GM23338 (cell line): Measurements from ENCODE around the gene CENPS. TPM values are rescaled to one million over a fixed set of nuclear protein-coding genes. Genes with fewer than 3 reads are reported as not detected.

ENCODE experiments used
- ATAC-seq: fragments of 200-7000 bp; cut with Tn5 transposase; 3 replicates; pipeline ENCODE4 v1.9.1; 2020
- DNase-seq: peaks from one replicate; pipeline ENCODE4 v3.0.0-alpha.2; 2015; ENCODE audit warnings: low spot score
- H2AFZ ChIP-seq: fragments of 200-600 bp; sonication (generic); 2 replicates; pipeline ENCODE4 v1.8.0; 2016; ENCODE audit warnings: antibody characterized with exemption, mild to moderate bottlenecking, moderate library complexity
- H3F3A ChIP-seq: fragments of 200-600 bp; sonication (generic); replicated peaks from 2 replicates; pipeline ENCODE4 v1.8.0; 2017; ENCODE audit warnings: antibody characterized with exemption, mixed run types, low read depth
- H3K27ac ChIP-seq: fragments of 200-600 bp; sonication (generic); 2 replicates; pipeline ENCODE4 v1.6.1; 2016; ENCODE audit warnings: low read depth
- H3K27me3 ChIP-seq: fragments of 200-600 bp; sonication (generic); 2 replicates; pipeline ENCODE4 v1.8.0; 2016; ENCODE audit warnings: mild to moderate bottlenecking, mixed run types, moderate library complexity; ENCODE audit not compliant: insufficient read depth
- H3K36me3 ChIP-seq: fragments of 200-600 bp; sonication (generic); 2 replicates; pipeline ENCODE4 v1.8.0; 2016; ENCODE audit warnings: mild to moderate bottlenecking; ENCODE audit not compliant: insufficient read depth
- H3K4me1 ChIP-seq: fragments of 200-600 bp; sonication (generic); 2 replicates; pipeline ENCODE4 v1.8.0; 2016; ENCODE audit warnings: mild to moderate bottlenecking, moderate library complexity; ENCODE audit not compliant: insufficient read depth
- H3K4me2 ChIP-seq: fragments of 200-600 bp; sonication (generic); 2 replicates; pipeline ENCODE4 v1.7.1; 2017; ENCODE audit warnings: mixed run types
- H3K4me3 ChIP-seq: fragments of 200-600 bp; sonication (generic); 2 replicates; pipeline ENCODE4 v1.6.1; 2016; ENCODE audit warnings: mixed run types
- H3K79me2 ChIP-seq: fragments of 200-600 bp; sonication (generic); replicated peaks from 2 replicates; pipeline ENCODE4 v1.8.0; 2017; ENCODE audit warnings: mild to moderate bottlenecking; ENCODE audit not compliant: insufficient read depth
- H3K9me2 ChIP-seq: fragments of 200-600 bp; sonication (generic); 2 replicates; pipeline ENCODE4 v1.8.0; 2017; ENCODE audit not compliant: insufficient read depth
- H4K20me1 ChIP-seq: fragments of 200-600 bp; sonication (generic); replicated peaks from 2 replicates; pipeline ENCODE4 v1.8.0; 2017; ENCODE audit warnings: mild to moderate bottlenecking; ENCODE audit not compliant: insufficient read depth
- H3K27ac Mint-ChIP-seq: 2 replicates; pipeline ENCODE4 v1.8.0; 2020; ENCODE audit warnings: inconsistent platforms, mild to moderate bottlenecking, moderate library complexity, mixed read lengths
- H3K27me3 Mint-ChIP-seq: 3 replicates; pipeline ENCODE4 v1.8.0; 2022; ENCODE audit warnings: low read depth, mild to moderate bottlenecking, moderate library complexity, mixed read lengths, inconsistent platforms; ENCODE audit not compliant: insufficient read depth, poor library complexity
- H3K36me3 Mint-ChIP-seq: 3 replicates; pipeline ENCODE4 v1.8.0; 2021; ENCODE audit warnings: low read depth, mild to moderate bottlenecking, inconsistent platforms, moderate library complexity, mixed read lengths
- H3K4me1 Mint-ChIP-seq: 3 replicates; pipeline ENCODE4 v1.8.0; 2020; ENCODE audit warnings: mild to moderate bottlenecking, inconsistent platforms, mixed read lengths
- H3K4me3 Mint-ChIP-seq: 3 replicates; pipeline ENCODE4 v1.8.0; 2021; ENCODE audit warnings: moderate library complexity, mild to moderate bottlenecking, inconsistent platforms, mixed read lengths
- H3K9me3 Mint-ChIP-seq: 3 replicates; pipeline ENCODE4 v1.8.0; 2020; ENCODE audit warnings: moderate library complexity, mild to moderate bottlenecking, inconsistent platforms, mixed read lengths
- CREB1 ChIP-seq: fragments of 250-450 bp; sonication (Bioruptor Pico); IDR thresholded peaks from 2 replicates; pipeline ENCODE4 v1.5.0; 2020; ENCODE audit warnings: low read depth, mild to moderate bottlenecking, moderate library complexity
- CTCF ChIP-seq, 2 experiments: fragments of 200-600 bp in 1 of 2; sonication (generic) in 1 of 2; conservative IDR thresholded peaks; 2 replicates each; pipeline versions ENCODE4 v1.5.1 to v1.6.1; 2016 to 2017; ENCODE audit warnings: antibody characterized with exemption in 2 of 2, low read depth in 2 of 2, mild to moderate bottlenecking in 2 of 2, moderate library complexity in 1 of 2
- STAT1 ChIP-seq: IDR thresholded peaks from one replicate; pipeline ENCODE4 v1.6.1; 2016; ENCODE audit warnings: antibody characterized with exemption; ENCODE audit not compliant: unreplicated experiment
- polyA plus RNA-seq: library from polyadenylated mRNA; unstranded; fragments of >200 nt; fragmentation: Nextera tagmentation; extraction: Ambion mirVana; gene quantifications from 2 replicates; pipeline ENCODE4 v1.2.1, GENCODE V29; 2016
- total RNA-seq: library from RNA; depleted of rRNA; stranded (reverse); fragments of >200 nt; shearing (Covaris generic); gene quantifications from 2 replicates; pipeline ENCODE4 v1.2.3, GENCODE V29; 2014
- TF ChIP-seq, protein P1 (sequence below): fragments of 250-450 bp; sonication (Bioruptor Pico); IDR thresholded peaks from 2 replicates; pipeline ENCODE4 v1.5.0; 2020; ENCODE audit warnings: mild to moderate bottlenecking, moderate library complexity

Gene CENPS
- total and polyA plus RNA-seq, 2 experiments from 2014 or later, result 4.7 to 31.3 TPM

- TF ChIP-seq CTCF (conservative IDR thresholded peaks at IDR 0.05; ENCODE audit: low read depth in 2 of 2) (no peak), STAT1 (no peak), CREB1 (no peak)
- TF ChIP-seq, protein P1, sequence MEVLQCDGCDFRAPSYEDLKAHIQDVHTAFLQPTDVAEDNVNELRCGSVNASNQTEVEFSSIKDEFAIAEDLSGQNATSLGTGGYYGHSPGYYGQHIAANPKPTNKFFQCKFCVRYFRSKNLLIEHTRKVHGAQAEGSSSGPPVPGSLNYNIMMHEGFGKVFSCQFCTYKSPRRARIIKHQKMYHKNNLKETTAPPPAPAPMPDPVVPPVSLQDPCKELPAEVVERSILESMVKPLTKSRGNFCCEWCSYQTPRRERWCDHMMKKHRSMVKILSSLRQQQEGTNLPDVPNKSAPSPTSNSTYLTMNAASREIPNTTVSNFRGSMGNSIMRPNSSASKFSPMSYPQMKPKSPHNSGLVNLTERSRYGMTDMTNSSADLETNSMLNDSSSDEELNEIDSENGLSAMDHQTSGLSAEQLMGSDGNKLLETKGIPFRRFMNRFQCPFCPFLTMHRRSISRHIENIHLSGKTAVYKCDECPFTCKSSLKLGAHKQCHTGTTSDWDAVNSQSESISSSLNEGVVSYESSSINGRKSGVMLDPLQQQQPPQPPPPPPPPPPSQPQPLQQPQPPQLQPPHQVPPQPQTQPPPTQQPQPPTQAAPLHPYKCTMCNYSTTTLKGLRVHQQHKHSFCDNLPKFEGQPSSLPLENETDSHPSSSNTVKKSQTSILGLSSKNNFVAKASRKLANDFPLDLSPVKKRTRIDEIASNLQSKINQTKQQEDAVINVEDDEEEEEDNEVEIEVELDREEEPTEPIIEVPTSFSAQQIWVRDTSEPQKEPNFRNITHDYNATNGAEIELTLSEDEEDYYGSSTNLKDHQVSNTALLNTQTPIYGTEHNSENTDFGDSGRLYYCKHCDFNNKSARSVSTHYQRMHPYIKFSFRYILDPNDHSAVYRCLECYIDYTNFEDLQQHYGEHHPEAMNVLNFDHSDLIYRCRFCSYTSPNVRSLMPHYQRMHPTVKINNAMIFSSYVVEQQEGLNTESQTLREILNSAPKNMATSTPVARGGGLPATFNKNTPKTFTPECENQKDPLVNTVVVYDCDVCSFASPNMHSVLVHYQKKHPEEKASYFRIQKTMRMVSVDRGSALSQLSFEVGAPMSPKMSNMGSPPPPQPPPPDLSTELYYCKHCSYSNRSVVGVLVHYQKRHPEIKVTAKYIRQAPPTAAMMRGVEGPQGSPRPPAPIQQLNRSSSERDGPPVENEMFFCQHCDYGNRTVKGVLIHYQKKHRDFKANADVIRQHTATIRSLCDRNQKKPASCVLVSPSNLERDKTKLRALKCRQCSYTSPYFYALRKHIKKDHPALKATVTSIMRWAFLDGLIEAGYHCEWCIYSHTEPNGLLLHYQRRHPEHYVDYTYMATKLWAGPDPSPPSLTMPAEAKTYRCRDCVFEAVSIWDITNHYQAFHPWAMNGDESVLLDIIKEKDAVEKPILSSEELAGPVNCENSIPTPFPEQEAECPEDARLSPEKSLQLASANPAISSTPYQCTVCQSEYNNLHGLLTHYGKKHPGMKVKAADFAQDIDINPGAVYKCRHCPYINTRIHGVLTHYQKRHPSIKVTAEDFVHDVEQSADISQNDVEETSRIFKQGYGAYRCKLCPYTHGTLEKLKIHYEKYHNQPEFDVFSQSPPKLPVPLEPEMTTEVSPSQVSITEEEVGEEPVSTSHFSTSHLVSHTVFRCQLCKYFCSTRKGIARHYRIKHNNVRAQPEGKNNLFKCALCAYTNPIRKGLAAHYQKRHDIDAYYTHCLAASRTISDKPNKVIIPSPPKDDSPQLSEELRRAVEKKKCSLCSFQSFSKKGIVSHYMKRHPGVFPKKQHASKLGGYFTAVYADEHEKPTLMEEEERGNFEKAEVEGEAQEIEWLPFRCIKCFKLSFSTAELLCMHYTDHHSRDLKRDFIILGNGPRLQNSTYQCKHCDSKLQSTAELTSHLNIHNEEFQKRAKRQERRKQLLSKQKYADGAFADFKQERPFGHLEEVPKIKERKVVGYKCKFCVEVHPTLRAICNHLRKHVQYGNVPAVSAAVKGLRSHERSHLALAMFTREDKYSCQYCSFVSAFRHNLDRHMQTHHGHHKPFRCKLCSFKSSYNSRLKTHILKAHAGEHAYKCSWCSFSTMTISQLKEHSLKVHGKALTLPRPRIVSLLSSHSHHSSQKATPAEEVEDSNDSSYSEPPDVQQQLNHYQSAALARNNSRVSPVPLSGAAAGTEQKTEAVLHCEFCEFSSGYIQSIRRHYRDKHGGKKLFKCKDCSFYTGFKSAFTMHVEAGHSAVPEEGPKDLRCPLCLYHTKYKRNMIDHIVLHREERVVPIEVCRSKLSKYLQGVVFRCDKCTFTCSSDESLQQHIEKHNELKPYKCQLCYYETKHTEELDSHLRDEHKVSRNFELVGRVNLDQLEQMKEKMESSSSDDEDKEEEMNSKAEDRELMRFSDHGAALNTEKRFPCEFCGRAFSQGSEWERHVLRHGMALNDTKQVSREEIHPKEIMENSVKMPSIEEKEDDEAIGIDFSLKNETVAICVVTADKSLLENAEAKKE (CRISPR knock-in tag), result no peak
Observed at GRCh38 chr1:10424034-10424433, 6.2 kb upstream of the CENPS start (continued).

- Mint-ChIP-seq H3K4me3 (no peak overlapping the region), H3K36me3 (peaks cover 26% of the 10 kb centered on the region), H3K27ac (no peak overlapping the region), H3K4me1 (peaks cover 5% of the 10 kb centered on the region), H3K9me3 (no peaks in the 10 kb centered on the region), H3K27me3 (peaks cover 7% of the 10 kb centered on the region)
- Histone ChIP-seq H3K4me2 (no peak overlapping the region), H3K4me1 (no peaks in the 10 kb centered on the region), H4K20me1 (no peaks in the 10 kb centered on the region), H3F3A (peaks cover 15% of the 10 kb centered on the region; the same call in 1 of the 2 replicates), H3K27ac (no peak overlapping the region; the same call in 1 of the 2 replicates), H3K27me3 (no peaks in the 10 kb centered on the region), H3K4me3 (no peak overlapping the region), H2AFZ (no peak overlapping the region), H3K36me3 (peaks cover 15% of the 10 kb centered on the region), H3K9me2 (no peaks in the 10 kb centered on the region), H3K79me2 (no peaks in the 10 kb centered on the region)
- DNase-seq (no peak), ATAC-seq (no peak)
- TF ChIP-seq CTCF (conservative IDR thresholded peaks at IDR 0.05; ENCODE audit: low read depth in 2 of 2) (no peak), STAT1 (no peak)
- TF ChIP-seq, protein P1 (CRISPR knock-in tag), result no peak
Observed at GRCh38 chr1:10424651-10425050, 5.6 kb upstream of the CENPS start.
